ENCODE data around the gene FAM167B.
"Not testable (repeated sequence)": the region's sequence is repeated elsewhere in the genome, so short reads cannot be mapped to it uniquely, and the experiment has no call there.

The FAM167B gene

DNA sequence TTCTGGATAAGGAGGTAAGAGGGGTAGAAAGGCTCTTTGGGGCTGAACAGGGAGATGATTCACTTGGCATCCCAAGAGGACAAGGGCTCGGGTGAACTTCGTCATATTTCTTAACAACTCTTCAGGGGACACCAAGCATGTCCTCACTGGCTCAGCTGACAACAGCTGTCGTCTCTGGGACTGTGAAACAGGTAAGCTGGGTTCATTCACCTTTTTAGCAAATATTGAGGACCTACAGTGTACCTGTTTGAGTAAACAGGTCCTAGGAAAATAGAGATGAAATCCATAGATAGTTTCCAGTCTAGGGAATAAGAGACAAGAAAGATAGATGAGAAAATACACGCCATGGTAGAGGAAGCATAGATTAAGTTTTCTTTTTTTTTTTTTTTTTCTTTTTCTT is 22.7 kb upstream of the FAM167B start:
- no peak for DNase-seq

DNA sequence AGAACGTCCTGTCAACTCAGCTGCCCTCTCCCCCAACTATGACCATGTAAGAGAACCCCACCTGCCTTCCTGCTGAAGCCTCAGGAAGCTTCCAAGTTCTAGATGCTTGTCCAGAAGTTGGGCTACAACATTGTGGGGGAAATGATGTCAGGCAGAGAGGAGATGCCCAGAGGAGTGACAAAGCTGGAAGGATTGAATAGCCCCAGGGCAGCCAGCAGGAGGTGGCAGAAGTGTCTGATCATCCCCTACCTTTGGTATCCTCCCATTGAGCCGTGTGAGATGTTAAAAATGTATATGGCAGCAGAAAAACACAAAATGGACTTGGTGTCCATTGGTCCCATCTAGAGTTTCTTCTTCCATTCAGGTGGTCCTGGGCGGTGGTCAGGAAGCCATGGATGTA is 18.3 kb upstream of the FAM167B start:
- no peak for DNase-seq

DNA sequence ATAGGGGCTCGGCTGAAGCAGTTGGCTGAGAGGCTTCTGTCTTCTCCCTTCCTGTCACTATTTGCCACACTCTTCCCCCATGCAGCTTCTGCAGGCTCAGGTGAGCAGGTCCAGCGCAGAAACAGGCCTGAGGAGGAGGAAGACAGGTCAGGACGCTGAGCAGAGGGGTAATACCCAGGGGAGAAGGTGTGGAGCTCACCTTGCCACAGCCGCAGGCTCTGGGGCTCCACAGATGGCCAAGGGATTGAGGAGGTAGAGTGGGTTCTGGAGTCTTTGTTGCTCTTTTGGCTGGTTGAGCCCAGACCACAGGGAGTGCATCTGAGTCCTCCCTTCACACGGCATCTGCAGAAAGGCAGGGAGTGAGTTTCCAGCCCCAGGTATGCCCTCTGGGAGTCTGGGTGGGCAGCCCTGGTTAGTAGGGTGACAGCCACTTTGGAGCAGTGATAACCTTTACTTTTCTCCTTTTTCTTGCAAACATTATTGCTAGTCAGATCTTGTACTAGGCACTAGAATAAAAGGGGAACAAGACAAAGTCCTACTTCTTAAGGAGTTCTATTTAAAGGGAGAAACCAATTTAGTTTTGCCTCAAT is 15.1 kb upstream of the FAM167B start:
- DNase-seq, result no peak

DNA sequence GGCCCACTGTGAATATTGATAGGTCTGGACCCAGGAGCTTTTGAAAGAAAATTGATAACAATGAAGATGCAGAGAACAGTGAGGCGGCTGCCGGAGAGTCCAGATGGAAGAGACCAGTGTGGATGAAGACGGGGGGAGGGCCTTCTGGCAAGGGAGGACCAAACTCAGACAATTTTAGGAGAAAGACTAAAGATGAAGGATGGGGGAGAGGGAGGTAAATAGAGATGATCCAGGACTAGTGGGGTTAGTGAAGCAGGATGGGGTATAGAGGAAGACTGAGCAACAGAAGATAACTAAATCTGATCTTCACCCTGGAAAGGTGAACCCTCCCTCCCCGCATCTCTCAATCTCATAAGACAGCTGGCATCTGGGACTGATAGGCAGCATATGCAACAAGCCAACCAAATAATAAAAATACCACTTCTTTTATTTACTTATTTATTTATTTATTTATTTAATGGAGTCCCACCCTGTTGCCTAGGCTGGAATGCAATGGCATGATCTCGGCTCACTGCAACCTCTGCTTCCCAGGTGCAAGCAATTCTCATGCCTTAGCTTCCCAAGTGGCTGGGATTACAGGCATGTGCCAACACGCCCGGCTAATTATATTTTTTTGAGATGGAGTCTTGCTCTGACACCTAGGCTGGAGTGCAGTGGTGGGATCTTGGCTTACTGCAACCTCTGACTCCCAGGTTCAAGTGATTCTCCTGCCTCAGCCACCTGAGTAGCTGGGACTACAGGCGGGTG is 14.3 kb upstream of the FAM167B start:
- no peak for DNase-seq

DNA sequence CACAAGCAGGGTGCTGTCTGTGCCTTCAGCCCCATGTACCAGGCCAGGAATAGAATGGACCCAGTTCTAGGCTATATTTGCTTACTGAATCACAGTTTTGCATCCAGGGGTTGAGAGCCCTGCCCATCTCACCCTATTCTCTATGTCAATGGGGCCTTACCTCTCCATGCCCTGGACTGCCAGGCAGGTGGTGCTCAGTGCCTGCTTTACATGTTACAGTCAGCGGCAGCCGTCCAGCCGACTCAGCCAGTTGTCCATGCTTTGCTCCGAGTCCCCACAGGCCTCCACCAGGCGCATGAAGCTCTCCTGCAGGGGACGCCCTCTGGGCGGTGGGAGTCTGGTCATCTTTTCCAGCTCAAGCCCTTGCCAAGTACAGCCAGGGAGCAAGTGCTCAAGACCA is 12.2 kb upstream of the FAM167B start:
- no peak for DNase-seq

DNA sequence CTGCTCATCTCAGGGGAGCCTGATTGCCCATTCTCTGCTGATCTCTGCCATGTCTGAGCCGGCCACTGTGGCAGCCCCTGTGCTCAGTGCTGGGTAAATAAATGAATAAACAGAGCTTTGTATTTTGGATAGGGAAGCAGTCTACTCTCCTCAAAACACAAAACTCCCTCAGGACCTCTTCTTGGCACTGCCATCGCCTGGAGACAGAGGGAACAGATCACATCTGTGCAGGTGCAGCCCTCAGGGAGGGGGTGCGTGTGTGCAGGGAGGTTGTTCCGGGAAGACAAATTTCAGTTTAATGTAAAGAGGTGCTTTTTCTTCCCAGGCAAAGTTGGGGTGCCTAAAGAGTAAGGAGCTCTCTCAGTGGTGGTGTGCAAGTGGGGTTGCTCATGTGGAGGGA is 7.7 kb upstream of the FAM167B start:
- no peak for DNase-seq

DNA sequence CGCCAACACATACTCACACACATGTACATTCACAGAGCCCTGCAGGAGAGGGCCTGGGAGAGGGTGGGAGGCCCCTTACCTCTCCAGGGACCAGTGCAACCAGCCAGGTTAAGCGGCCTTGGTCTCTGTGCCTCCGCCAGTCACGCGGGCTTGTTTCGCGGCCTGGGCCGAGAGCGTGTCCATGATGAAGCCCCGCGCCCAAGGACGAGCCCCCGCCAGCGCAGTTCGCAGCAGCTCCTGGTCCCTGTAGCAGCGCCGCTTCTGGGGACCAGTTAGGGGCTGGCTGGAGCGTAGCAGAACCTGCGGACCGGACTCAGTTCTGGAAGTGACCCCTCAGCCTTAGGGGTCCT is 7.3 kb upstream of the FAM167B start:
- no peak for DNase-seq

DNA sequence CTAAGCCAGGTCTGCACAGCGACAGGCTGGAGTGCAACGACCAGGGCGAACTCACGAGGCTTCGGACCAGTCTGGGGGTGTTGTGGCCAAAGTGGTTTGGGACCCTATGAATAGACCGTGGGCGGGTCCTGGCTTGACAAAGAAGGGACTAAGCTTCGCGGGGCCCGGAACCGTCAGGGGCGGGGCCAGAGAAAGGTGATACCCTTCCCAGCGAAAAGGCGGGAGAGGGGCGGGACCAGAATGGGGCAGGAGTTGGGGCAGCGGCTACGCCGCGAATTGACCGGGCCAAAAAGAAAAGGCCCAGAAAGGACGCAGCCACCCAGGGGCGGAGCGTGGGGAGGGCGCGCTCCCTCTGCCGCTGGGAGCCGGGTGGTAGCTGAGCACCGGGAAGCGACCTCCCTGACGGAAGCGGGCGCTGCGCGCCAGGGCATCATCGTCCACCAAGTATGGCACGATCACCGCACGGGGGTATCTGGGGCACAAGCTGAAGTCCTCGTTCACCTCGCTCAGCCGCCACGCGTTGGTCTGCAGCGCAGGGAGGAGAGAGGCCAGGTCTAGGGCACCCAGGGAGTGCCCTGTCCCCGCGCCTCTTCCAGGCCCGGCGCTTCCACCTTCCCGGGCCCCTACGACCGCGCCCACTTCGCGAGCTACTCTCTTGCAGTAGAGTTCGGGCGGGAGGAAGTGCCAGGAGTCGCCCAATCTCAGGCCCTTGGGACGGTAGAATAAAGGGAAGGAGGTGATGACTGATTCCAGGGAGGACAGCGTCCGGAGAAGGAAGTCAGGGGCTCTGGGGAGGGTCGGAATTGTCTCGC is 6.7 kb upstream of the FAM167B start:
- peak; percentile 38 for DNase-seq

DNA sequence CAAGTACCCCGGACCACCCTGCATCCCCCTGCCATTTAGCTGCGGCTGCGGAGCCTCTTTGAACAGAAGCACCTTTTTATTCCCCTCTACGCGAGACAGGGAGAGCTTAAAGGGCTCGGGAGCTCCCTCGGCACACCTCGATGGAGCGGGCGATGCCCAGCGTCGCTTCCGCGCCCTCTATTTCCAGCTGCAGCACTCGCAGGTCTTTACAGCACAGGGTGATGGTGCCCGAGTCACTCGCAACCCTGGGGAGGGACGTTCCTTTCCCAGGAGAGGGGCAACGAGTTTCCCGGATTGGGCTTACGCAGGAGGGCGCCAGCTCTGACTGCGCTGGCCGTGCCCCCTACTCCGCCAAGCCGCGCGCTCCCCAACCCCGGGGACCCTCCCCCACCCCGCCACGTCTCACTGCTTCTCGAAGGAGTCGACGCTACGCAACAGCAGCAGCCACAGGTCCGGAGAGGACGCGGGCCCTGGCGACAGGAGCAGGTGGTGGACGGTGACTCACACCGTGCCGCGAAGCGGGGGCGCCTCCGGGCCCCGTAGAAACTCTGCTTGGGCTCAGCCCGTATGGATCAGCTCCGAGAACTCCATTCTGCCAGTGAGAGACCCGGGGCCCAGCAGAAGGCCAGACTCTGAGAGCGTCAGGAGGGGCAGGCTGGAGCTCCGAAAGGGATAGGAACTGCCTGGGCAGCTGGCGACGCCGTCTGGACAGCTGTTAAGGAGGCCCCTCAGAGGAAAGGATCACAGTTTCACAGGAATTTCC is 5.8 kb upstream of the FAM167B start:
- DNase-seq, result no peak

DNA sequence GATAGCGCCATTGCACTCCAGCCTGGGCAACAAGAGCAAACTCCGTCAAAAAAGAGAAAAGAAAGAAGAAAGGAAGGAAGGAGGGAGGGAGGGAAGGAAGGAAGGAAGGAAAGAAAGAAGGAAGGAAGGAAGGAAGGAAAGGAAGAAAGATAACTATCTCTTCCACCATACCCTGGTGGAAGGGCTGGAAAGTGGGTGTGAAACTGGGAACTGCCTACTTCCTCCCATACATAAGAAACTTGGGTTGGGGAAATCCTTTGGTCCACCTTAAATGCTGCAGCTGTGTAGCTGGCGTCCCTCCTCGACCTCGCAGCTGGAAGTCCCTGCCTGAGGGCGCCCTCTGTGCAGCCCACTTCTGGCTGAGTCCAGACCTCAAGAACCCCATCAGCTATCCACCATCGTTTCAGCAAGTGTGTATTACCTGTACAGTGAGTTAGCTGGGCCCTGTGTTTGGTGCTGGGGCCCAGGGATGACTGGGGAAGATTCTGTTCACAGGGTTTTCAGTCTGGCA is 4.6 kb upstream of the FAM167B start:
- DNase-seq, result no peak

DNA sequence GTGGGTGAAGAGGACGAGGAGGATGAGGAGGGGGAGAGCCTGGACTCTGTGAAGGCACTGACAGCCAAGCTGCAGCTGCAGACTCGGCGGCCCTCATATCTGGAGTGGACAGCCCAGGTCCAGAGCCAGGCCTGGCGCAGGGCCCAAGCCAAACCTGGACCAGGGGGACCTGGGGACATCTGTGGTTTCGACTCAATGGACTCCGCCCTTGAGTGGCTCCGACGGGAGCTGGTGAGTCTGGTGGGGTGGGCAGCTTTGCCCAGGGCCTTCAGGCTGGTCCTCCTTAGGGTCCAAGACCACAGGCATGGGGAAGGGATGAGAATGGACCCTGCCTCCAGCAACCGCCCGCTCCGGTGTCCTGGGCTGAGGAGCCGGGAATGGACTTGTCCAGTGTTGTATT is 430 bp downstream of the FAM167B start:
- no peak for DNase-seq

DNA sequence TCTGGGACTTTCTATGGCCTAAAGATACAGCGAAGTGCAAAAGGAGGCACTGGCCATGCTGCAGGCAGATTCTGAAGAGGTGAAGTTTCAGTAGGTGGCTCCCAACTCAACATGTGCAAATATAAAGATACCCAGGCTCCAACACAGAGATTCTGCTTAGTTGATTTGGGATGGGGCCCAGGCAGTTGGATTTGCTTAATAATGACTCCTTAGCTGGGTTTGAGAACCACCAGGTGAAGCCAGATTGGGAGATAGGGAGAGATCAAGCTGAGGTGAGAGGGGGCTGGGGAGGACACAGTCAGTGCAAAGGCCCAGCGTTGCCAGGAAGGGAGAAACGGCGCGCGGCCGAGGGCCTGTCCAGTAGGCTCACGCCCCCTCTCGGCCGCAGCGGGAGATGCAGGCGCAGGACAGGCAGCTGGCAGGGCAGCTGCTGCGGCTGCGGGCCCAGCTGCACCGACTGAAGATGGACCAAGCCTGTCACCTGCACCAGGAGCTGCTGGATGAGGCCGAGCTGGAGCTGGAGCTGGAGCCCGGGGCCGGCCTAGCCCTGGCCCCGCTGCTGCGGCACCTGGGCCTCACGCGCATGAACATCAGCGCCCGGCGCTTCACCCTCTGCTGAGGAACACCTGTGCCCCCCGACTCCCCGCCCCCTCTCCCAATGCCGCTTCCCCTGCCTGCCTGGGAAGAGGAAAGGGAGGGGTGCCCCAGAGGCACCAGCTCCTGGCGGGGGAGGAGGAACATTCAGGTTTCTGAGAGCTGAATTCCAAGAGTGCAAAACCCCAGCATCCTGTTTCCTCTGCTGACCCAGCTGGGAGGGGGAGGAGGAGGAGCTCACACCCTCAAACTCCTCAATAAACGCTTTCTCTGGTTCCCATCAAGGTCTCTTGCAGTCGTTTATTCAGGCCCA is 1.2 kb downstream of the FAM167B start:
- DNase-seq, result peak; percentile 90

DNA sequence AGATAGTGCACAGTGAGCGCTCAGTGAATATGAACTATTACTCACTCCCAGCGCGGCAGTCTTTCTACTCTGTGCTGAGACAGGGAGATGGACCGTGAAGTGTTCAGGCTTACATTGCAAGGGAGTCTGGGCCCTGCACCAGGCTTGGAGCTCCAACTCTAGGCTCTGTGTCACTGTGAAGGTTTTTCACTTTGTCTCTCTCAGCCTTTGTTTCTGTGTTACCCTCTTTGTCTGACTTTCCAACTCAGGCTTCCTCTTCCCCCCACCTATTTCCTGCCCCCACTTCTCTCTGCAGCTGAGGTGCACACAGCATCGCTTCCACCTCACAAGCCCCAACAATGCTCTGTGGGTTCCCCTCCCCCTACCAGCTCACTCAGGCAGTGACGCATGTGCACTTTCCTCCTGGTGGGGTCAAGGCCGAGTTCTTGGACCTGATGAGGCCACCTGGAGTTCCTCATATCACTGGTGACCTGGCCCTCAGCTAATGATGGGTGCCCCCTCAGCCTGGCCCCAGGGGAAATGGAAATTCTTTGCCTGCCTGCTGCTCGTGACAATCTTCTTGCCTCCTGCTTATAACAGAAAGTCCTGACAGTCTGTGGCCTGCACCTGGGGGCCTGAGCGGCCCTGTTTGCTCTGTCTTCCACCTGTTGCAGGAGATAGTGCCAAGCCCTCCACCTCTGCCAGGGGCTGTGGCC is 3.0 kb downstream of the FAM167B start:
- DNase-seq, result peak; percentile 93

DNA sequence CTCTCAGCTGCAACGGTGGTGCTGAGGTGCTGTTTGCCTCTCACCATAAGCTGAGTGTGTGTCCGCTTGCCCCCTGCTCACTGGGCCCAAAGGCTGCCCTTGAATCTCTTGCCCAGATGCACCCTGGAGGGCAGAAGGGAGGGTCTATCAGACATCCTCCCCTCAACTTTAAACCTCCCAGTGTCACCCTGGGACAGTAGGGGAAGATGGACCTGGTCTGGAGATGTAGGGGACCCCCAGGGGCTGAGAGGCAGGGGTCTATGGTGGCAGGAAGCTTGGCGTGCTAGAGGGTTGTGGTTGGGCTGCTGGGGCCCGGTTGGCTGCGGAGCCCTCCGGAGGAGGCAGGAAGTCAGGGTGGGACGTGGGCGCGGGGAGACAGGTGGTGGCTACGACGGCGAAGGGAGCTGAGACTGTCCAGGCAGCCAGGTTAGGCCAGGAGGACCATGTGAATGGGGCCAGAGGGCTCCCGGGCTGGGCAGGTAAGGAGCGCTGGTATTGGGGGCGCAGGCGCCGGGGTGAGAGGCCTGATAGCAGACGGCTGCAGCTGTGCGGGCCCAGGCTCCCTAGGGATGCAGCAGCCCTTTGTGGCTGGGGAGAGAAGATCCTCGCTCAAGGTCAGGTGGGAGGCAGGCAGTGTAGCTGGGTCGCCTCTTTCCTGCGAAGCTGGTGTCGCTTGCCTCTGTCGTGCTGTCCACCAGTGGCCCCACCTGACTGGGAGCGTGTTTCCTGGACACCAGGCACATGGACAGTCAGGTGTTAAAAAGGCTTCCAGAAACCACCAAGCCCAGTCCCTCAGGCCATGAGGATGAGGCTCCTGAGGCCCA is 4.1 kb downstream of the FAM167B start, which contains the start of gene LCK:
Gene LCK, plus strand, starts transcription at position 373 of the 824 bp plus-strand sequence. CDS start 23,065 bp downstream, outside the sequence.
- peak; percentile 83 for DNase-seq

DNA sequence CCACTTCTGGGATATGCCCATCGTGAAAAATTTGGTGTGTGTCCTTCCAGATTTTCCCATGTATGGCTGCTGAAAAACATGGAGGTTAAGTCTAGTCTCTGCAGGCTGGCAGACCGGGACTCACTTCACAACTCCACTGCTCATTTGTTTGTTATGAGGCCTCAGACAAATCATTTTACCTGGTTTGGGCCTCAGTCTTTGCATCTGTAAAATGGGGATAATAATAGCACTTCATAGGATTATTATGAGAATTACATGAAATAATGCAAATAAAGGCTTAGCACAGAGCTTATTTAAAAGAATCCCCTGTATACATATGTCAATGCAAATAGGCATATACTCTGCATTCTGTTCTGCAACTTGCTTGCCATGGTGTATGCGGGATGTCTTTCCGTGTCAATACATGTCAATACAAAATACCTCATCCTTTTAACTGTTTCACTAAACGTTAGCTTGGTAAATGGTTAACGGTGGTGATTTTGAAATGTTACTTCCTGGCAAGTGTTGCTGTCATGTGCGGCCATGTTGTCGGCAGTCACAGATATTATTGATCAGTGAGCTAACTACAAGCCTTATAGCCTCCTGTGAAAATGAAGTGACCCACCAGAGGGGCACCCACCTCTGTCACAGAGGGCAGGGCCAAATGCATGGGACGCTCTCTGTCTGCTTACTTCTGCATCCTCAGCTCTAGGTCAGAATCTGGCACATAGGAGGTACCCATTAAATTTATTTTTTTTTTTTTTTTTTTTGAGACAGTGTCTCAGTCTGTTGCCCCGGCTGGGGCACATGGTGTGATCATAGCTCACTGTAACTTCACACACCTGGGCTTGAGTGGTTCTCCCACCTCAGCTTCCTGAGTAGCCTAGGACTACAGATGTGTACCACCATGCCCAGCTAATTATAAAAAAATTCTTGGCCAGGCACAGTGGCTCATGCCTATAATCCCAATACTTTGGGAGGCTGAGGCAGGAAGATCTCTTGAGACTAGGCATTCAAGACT is 8.3 kb downstream of the FAM167B start:
- DNase-seq, result peak; percentile 70

DNA sequence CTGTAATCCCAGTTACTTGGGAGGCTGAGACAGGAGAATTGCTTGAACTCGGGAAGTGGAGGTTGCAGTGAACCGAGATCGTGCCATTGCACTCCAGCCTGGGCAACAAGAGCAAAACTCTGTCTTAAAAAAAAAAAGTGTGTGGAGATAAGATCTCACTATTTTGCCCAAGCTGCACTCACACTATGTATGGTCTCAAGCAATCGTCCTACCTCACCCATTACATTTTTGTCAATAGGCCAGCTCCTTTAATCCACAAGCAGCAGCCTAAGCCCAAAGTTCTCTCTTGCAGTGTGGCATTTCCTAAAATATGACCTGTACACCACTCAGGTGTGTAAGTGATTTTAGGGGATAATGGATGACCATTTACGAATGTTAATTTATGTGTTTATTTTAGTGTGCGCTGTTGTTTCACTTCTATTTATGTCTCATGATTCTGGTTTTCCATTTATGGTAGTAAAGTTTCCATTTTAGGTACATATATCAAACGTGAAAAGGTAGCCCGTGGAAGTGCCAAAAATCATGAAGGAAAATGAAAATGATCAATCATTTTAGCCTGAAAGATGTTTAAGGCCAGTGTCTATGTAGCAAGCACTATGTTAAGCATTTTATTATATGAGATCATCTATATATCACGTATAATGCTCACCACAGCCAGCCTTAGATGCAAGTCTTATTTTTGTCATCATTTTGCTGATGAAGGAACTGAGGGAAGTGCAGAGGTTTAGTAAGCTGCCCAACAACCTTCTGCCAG is 9.6 kb downstream of the FAM167B start:
- DNase-seq, result no peak

DNA sequence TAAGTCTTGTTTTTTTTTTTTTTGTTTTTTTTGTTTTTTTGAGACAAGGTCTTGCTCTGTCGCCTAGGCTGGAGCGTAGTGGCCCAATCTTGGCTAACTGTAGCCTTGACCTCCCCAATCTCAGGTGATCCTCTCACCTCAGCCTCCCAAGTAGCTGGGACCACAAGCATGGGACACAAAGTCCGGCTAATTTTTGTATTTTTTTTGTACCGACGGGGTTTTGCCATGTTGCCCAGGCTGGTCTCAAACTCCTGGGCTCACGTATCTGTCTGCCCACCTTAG is 10.1 kb downstream of the FAM167B start:
- DNase-seq, result no peak

DNA sequence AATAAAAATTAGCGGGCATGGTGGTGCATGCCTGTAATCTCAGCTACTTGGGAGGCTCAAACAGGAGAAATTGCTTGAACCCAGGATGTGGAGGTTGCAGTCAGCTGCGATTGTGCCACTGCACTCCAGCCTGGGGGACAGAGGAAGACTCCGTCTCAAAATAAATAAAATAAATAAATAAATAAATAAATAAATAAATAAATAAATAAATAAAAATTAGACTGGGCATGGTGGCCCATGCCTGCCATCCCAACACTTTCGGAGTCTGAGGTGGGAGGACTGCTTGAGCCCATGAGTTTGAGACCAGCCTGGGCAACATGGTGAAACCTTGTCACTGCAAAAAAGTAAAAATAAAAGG is 16.2 kb downstream of the FAM167B start:
- DNase-seq, result not testable (repeated sequence)

DNA sequence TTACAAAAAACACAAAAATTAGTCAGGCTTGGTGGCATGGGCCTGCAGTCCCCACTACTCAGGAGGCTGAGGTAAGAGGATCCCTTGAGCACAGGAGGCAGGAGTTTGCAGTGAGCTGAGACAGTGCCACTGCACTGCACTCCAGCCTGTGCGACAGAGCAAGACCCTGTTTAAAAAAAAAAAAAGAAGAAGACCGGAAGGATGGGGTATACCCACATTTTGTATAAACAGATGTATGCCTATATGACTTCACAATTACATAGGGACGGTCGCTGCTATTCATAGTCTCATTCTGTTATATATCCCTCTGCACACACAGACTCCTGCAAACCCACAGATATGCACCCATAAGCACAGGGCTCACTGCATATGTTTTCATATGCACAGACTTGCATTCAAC is 16.7 kb downstream of the FAM167B start:
- DNase-seq, result no peak

Measured in activated CD4-positive, alpha-beta T cell treated with anti-CD3 and anti-CD28 coated beads, Interleukin-2, amount 50 U/mL, for 16 hours (primary cell).